ENCODE data around the gene PHACTR3.
"Not testable (repeated sequence)": the region's sequence is repeated elsewhere in the genome, so short reads cannot be mapped to it uniquely, and the experiment has no call there.

Gene PHACTR3

DNA sequence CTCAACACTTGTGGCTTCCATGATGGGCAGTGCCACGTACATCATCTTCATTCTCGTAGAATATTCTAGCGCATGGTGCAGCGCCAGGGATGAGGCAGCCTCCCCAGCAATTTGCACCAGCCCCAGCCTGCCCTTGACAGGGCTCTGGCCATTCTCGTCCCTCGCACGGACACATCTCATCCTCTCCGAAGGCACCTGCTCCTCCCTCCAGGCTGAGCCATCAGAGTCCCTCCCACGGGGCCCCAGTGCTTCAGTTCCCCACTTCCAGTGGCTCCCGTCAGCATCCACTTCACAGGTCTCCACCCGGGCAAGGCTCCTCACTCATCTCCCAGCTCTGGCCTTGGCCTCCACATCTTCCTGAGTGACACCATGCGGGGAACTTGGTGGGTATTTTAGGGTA lies 13.3 kb upstream of the PHACTR3 start:
- DNase-seq, result no peak

- DNase-seq, result no peak
Measured at GRCh38 chr20:59596690-59597089, 7.7 kb upstream of the PHACTR3 start.

GRCh38 chr20:59597240-59597639 lies 7.1 kb upstream of the PHACTR3 start:
- no peak for DNase-seq

GRCh38 chr20:59598625-59599310 lies 5.6 kb upstream of the PHACTR3 start:
- DNase-seq, result no peak

- DNase-seq, result no peak
Measured at GRCh38 chr20:59599941-59600340, 4.4 kb upstream of the PHACTR3 start.

DNA sequence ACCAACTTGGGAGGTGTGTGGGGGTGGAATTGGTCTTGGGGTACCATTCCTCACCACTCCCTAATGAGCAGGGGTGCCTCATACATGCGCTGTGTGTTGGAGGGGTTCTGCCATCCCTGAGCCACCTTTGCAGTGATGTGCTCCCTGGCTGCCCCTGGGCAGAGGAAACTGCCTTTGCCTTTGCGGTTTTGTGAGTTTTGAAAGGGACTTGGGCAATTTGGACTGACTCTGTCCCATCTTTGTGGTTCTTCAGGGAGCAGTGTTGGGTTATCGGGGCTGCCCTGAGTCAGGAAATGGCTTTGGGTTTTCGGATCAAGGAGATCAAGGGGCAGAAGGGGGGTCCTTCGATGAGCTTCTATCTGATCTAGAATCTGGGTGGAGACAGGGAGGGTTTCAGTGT lies 3.9 kb upstream of the PHACTR3 start:
- DNase-seq, result no peak

DNA sequence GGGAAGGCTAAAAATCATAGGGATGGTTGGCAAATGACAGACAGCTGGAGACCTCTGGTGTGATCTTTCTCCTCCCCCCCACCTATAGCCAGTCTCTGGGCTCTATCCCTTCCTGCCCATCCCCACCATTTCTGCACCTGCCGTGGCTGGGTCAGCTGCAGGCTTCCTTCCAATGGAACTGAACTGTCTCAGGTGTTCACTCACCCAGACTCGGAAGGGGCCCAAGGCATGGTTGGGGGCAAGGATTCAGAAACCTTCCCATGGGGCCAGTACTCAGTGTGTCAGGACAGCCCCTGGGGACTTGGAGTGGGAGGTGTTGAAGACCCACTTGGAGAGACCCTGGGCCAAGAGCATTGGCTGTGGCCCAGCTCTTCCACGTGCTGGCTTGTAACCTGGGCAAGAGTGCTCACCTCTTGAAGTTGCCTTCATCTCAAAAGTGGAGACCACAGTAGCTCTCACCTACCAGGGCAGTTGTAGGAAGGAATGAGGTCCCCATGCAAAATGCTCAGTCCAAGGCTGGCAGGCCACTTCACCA lies 1.7 kb upstream of the PHACTR3 start:
- DNase-seq, result no peak

DNA sequence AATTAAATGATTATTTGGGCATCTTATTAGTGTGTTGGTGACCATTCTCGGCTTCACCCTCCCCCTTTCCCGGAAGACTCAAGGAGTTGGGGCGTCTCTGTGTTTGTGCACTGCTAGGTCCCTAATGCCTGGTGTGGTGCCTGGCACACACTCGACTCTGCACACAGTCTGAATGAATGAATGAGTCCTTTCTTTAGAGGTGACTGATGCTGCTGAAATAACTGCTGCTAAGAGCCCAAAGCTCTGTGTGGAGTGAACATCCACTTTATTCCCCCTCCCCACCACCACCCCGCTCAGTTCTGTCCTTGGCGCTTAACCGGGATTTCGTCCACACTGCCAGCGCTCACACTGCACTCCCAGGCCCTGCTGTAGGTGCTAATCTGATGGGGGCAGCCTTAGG lies 1.2 kb upstream of the PHACTR3 start:
- DNase-seq, result no peak

DNA sequence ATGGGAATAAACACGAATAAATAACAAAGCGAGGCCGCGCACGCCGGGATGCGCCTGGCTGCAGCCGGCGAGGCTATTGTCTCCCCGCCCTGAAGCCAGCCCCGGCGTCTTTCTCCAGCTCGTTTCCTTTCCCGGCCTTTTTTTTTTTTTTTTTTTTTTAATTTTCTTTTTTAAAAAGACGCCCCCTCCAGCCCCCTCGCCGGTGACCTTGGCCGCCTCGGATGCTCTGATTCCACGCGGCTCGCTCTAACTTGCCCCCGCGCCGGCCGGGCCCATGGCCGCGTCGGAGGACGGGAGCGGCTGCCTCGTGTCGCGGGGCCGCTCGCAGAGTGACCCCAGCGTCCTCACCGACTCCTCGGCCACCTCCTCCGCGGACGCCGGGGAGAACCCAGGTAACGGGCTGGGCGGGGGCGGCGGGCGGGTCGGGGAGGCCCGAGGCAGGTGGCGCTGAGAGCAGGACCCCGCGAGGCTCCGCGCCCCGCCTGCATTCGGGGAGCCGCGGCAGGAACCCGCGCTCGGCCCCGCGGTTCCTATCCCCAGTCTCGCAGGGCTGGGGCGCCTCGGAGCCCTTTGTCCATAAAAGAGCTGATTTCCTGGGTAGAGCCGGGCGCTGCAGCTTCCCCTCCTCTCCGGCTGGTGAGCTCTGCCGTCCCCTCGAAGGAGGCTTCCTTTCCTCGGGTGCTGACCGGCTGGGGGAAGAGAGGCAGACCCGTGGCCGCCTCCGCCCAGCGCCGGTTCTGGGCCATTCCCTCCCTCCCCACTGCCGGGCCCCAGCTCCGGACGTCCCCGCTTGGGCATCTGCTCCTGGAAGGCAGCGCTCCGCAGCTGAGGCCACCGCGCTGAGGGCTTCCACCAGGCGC lies 631 bp downstream of the PHACTR3 start:
- DNase-seq, result no peak

DNA sequence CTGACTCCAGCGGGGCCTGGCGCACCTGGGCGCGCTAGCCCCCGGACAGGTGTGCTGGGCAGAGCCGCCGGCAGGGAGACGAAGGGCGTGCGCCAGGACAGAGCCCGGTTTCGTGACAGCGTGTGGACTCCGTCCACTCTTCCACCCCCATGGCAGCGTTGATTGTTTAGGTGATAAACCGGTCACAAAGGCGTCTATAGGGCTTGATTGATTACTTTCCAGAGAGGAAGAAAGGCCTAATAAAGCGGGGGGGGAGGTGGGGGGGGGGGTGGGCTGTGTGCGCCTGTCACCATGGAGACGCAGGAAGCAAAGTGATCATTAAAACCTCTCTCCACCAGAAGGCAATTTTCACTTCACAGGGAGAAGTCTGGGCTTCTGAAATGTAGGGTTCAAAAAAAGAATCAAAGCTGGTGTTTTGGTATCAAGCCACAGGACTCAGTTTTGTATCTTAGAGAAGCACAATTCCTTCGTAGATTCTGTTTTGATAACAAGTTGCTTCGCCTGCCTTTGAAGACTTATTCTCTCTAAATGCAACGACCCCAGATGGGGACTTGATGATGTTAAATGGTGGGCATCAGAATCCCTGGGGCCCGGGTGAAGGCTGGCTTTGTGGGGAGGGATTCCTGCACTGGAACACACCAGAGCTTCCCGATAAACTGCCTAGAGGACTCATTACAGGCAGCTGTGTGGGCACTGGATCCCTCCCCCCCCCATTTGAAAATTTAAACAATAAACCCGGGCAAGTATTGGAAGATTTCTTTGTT lies 1.4 kb downstream of the PHACTR3 start:
- no peak for DNase-seq

GRCh38 chr20:59606566-59606965 lies 2.2 kb downstream of the PHACTR3 start:
- DNase-seq, result no peak

DNA sequence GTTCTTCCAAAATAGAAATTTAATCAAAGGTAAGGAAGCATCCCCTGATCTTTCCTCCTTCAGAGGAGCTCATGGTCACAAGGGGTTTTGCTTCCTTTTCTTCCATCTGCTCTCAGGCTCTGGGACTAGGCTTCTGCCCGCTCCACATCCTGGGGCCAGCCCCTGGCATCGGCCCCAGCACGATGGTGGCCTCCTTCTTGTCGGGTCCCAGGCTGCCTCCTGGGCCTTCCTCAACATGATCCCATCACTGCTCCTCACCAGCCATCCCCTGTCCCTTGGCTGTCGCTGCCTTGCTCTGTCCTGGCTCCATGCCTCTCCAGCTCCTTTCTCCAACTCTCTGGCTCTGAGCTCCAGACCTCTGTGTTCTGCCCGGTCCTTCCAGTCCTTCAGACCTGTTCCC lies 4.1 kb downstream of the PHACTR3 start:
- no peak for DNase-seq

DNA sequence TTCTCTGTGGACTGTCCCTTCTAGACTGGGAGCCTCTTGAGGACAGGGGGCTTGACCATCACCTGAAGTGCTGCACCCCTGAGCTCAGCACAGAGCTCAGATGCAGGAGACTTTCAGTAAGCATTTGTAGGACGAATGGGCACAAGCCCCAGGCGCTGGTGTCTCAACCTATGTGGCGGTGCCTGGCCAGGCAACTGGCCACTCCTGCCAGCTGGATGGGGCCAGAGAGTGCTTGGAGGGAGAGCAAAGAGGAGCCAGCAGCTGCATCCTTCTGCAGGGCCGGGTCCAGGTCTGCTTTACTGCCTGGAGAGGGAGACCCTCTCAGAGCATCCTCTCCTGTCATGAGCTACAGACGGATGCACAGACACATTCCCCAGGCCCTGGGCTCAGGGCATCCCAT lies 4.5 kb downstream of the PHACTR3 start:
- no peak for DNase-seq

DNA sequence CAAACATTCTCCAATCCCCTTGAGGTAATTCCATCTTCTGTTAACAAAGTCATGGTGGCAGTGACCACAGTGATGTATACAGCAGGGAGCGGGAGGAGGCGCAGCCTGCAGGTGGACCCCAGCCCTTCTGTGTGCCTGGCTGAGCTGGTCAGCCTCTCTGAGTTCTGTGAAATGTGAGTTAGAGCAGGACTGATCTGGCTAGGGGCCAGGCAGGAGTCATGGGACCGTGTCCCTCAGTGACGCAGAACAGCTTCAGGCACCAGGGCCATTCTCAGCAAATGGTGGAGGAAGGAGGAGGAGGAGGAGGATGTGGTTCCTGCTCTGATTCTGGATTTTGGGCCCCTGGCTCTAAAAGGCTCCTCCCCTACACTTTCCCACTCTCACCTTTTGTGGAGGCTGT lies 6.9 kb downstream of the PHACTR3 start:
- DNase-seq, result no peak

GRCh38 chr20:59613861-59614260 lies 9.5 kb downstream of the PHACTR3 start:
- no peak for DNase-seq

DNA sequence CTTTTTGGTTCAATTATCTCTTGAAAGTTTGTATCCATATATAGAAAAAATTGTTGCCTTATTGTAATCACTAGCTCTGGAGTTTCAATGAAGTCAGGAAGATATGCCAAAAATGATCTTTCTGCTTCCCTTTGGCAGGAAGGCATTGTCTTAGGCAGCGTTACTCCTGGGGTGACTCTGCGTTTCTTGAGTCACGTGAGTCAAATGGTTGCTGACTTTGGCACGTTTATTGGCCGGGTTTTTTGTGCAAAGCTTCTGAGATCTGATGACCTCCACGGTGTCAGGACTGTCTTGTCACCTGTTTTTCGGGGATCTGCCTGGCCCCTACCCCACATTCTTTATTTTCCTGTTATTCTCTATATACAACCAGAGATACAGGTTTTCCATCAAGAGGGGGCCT lies 10.4 kb downstream of the PHACTR3 start:
- DNase-seq, result no peak

DNA sequence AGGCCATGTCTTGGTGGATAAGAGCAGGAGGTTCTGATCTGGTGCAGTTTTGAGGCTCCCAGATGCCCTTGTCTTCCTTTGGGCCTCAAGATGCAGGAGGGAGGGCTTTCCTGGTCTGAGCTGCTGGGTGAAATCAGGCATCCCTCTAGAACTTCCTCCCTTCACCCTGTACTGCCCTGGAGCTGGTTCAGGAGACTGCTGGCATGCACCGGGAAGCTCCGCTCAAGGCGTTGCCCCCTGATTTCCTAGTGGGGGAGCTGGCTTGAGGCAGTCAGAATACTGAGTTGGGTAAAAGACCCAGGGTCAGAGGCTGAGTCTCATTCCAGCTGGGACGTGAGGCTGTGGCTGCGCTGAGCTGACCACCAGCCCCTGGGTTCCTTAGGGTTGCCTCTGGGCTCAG lies 12.0 kb downstream of the PHACTR3 start:
- DNase-seq, result no peak

DNA sequence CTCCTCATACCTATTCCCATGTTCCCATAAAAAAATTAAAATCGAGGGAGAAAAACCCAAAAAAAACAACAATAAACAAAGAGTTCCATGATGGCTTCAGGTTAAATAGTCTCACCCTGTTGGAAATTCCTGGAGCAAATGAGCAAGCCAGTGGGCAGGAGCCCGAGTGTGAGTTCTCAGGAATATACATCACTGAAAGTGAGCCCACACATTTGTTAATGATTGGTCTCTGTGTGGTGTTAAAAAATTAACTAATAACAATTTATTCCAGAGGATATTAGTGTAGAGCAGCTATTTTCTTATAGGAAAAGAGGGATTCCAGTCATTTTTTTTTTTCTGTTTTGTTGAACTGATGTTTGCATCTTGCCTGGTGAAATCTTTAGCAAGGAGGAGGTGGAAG lies 12.9 kb downstream of the PHACTR3 start:
- DNase-seq, result no peak

GRCh38 chr20:59618131-59618530 lies 13.8 kb downstream of the PHACTR3 start:
- no peak for DNase-seq

- DNase-seq, result not testable (repeated sequence)
Measured at GRCh38 chr20:59618585-59618984, 14.2 kb downstream of the PHACTR3 start.

GRCh38 chr20:59620860-59621505 lies 16.6 kb downstream of the PHACTR3 start:
- no peak for DNase-seq

GRCh38 chr20:59622496-59622895 lies 18.2 kb downstream of the PHACTR3 start:
- no peak for DNase-seq

DNA sequence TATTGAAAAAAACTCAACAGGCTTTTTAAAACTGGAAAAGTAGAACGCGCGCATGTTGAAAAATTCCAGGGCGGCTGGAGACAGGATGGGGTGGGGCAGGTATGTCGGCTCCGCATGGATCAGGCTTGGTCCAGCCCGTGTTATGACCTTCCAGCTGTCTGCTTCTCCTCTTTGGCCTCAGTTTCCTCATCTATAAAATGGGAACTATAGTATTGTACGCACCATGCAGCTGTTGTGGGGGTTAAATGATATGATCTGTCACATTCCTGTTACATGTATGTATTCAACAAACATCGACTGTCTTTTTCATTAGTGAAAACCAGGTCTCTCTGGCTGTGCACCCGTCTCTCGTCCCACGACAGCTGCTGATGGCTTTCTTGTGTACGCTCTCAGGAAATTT lies 18.8 kb downstream of the PHACTR3 start:
- no peak for DNase-seq
